ENCODE data around the gene ADRA2C. TPM values are rescaled to one million over a fixed set of nuclear protein-coding genes. Genes with fewer than 3 reads are reported as not detected.
A peak's percentile ranks its signal among the peaks of the same experiment; 100 is the strongest.

The ADRA2C gene
- total RNA-seq, 1 experiment from 2014 or later, result 0.58 TPM

GRCh38 chr4:3756343-3757059 is 9.7 kb upstream of the ADRA2C start:
- peak; percentile 14 for DNase-seq (ENCODE audit: low read depth)

GRCh38 chr4:3759236-3759635 is 6.9 kb upstream of the ADRA2C start:
- DNase-seq (ENCODE audit: low read depth), result no peak

DNA sequence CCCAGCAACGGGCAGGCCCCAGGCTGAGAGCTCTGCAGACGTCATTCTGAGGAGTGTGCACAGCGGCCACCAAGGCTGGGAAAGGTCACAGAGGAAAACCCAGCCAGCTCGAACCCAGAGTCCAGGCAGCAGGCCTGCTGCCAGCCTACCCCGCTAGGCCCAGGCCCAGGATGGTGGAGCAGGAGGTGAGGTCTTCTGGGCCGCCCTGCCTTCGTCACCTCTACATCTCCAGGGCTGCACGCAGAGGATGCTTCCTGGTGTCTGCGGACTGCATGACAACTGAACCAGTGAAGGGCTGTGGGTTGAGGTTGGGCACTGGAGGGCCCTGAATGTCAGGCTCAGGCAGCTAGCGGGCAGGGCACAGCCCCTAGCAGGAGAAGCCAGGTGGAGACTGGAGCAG is 5.8 kb upstream of the ADRA2C start:
- DNase-seq (ENCODE audit: low read depth), result no peak

GRCh38 chr4:3760841-3761240 is 5.3 kb upstream of the ADRA2C start:
- DNase-seq (ENCODE audit: low read depth), result no peak

GRCh38 chr4:3762264-3762663 is 3.9 kb upstream of the ADRA2C start:
- DNase-seq (ENCODE audit: low read depth), result no peak

GRCh38 chr4:3762753-3763549 is 3.2 kb upstream of the ADRA2C start:
- no peak for DNase-seq (ENCODE audit: low read depth)

GRCh38 chr4:3765271-3766035 is 732 bp upstream of the ADRA2C start:
- no peak for DNase-seq (ENCODE audit: low read depth)

- no peak for DNase-seq (ENCODE audit: low read depth)
Measured at GRCh38 chr4:3766785-3767569, 792 bp downstream of the ADRA2C start.

DNA sequence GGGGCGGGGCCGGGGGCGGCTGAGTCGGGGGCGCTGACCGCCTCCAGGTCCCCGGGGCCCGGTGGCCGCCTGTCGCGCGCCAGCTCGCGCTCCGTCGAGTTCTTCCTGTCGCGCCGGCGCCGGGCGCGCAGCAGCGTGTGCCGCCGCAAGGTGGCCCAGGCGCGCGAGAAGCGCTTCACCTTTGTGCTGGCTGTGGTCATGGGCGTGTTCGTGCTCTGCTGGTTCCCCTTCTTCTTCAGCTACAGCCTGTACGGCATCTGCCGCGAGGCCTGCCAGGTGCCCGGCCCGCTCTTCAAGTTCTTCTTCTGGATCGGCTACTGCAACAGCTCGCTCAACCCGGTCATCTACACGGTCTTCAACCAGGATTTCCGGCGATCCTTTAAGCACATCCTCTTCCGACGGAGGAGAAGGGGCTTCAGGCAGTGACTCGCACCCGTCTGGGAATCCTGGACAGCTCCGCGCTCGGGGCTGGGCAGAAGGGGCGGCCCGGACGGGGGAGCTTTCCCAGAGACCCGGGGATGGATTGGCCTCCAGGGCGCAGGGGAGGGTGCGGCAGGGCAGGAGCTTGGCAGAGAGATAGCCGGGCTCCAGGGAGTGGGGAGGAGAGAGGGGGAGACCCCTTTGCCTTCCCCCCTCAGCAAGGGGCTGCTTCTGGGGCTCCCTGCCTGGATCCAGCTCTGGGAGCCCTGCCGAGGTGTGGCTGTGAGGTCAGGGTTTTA is 1.5 kb downstream of the ADRA2C start:
- no peak for DNase-seq (ENCODE audit: low read depth)

GRCh38 chr4:3768842-3769641 is 2.9 kb downstream of the ADRA2C start:
- DNase-seq (ENCODE audit: low read depth), result no peak

DNA sequence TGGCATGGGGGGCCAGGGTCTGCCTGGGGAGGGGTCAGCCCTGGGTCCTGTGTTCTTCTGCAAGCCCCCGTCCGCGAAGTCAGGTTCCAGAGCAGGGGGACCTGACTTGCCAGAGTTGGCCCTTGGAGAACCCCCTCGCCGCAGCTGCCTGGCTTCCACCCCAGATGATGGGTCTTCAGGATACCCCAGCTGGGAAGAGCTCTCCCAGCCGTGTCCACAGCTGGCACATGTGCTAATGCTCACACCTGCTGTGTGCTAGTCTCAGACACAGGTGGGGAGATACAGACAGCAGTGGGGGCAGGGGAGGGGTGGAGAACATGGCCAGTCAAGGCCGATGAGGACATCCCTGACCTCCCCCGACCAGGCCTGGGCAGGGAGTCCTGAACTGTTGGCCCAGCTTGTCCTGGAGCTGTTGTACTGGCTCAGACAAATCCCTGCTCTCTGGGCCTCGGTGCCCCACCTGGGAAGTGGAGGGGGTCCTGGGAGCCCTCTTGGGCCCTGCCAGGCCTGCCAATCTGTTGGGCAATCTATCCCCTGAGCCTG is 3.5 kb downstream of the ADRA2C start:
- no peak for DNase-seq (ENCODE audit: low read depth)

DNA sequence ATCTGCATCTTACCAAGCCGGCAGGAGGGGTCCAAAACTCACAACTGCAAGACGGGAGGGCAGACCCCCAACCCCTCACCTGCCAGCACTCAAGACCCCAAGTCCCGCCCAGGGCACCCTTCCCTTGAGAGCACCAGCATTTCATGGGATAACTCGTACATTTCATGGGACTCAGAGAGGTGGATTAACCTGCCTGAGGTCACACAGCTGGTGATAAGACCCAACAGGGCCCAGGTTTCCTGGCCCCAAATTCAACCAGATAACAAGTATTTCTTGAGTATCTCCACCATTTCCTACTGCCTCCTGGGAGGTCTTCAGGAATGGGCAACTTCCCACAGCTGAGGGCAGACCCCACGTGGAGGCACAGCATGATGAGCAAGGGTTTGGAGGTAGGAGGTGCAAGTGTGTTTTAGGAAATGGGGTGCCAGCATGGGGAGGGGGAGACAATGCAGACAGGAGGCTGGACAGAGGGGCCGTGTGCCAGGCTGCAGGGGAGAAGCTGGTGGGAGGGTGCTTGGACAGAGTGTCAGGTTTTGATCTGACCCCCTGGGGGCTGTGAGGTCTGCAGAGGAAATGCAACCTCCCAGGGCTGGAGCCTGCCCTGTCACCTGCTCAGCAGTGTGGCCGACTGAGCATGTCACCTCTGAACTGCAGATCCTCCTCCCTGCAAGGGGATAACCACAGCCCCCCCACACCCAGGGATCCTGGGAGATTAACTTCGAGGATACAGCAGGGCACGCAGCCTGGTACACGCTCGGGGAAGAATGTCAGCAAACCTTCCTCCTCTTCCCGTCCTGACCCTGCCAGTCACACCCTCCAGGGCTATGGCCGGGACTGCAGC is 4.4 kb downstream of the ADRA2C start:
- DNase-seq (ENCODE audit: low read depth), result no peak

GRCh38 chr4:3771164-3771809 is 5.1 kb downstream of the ADRA2C start:
- no peak for DNase-seq (ENCODE audit: low read depth)

DNA sequence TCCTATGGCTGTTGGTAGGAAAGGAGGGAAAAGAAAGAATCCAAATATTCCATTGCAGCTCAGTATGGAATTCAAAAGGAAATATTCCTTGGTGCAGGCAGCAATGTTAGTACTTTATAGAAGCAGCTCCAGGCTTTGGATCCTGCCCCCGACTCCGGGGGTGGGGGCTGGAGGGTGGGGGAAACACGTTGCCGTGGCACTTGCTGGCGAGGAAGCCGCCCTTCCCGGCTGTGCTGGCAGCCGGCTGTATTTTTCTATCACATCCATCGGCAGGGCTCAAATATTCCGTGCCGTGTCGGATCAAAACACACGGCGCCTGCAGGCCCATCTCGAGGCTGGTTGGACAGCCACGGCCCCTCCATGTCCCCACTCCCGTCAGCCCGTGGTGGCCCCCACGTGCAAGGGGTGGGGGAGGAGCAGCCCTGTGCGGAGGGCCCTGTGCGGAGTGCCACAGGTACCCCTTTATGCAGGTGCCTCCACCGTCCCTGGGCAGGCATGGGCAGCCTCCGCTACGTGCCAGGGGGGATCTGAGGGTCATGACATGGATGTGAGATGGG is 5.8 kb downstream of the ADRA2C start:
- DNase-seq (ENCODE audit: low read depth), result no peak

GRCh38 chr4:3772632-3773031 is 6.4 kb downstream of the ADRA2C start:
- DNase-seq (ENCODE audit: low read depth), result no peak

DNA sequence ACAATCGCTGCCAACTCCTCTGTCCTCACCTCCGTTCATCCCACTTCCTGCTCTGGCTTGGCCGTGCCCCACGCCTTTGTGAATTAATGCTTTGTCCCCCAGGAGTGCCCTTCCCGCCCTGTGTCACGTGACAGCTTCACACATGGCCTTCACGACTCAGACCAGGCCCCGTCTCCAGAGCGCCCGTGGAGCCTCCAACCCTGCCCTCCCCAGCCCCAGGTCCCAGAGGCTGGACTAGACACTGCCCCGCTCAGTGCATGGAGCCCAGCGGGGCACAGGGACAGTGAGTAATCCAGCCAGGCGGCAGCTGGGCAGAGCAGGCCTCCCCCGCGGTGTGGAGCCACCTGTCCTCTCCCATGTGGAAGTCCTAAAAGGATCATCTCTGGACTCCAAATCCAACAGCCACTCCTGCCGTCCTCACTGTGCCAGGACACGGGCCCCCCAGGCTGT is 7.4 kb downstream of the ADRA2C start:
- DNase-seq (ENCODE audit: low read depth), result peak; percentile 15

DNA sequence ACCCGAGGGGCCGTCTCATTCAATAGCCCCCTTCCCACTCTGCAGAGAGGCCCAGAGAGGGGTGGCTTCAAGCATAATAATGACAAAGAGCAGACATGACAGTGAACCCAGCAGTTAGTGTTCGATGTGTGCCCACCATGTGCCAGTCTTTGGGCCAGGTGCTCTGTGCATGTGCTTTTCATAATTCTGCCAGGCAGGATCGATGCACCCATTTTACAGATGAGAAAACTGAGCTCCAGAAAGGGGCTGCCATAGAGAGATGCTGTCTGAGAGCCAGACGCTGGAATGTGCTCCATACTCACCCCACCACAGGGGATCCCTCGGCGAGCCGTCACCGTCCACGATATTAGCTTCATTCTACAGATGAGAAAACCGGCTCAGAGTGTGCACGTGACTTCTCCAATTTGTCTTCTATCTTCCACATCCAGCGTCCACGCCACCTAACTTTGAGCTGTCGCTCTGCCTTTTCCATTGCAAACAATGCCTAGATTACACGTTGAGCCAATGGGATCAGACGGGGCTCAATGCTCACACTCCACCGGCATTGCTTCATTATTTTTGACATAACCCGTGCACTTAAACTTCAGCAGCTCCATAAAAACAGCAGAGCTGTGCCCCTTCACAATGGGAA is 8.2 kb downstream of the ADRA2C start:
- no peak for DNase-seq (ENCODE audit: low read depth)
